ENCODE results near the gene CADM2.
A peak's percentile ranks its signal among the peaks of the same experiment; 100 is the strongest.
"Not testable (repeated sequence)": the region's sequence is repeated elsewhere in the genome, so short reads cannot be mapped to it uniquely, and the experiment has no call there.

The CADM2 gene

DNA sequence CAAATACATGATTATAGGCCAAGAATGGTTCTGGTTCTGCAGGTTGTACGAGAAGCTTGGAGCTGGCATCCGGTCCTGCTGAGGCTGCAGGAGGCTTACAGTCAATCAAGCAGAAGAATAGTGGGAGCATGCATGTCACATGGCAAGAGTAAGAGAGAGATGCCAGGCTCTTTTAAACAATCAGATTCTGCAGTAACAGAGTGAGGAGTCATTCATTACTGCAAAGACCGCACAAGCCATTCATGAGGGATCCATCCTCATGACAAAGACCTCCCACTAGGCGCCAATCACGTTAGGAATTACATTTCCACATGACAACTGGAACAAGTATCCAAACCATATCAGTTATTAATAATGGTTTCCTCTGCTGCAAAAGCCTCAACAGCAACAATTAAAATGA, 536.8 kb downstream of the CADM2 start:
- no peak for DNase-seq

GRCh38 chr3:85498177-85498576, 539.4 kb downstream of the CADM2 start:
- DNase-seq, result no peak

GRCh38 chr3:85502148-85502875, 543.5 kb downstream of the CADM2 start:
- peak; percentile 11 for DNase-seq

DNA sequence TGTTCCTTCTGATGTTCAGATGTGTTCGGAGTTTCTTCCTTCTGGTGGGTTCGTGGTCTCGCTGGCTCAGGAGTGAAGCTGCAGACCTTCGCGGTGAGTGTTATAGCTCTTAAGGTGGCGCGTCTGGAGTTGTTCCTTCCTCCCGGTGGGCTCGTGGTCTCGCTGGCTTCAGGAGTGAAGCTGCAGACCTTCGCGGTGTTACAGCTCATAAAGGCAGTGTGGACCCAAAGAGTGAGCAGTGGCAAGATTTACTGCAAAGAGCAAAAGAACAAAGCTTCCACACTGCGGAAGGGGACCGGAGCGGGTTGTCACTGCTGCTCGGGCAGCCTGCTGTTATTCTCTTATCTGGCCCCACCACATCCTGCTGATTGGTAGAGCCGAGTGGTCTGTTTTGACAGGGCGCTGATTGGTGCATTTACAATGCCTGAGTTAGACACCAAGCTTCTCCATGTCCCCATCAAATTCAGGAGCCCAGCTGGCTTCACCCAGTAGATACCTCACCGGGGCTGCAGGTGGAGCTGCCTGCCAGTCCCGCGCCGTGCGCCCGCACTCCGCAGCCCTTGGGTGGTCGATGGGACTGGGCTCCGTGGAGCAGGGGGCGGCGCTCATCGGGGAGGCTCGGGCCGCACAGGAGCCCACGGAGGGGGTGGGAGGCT, 545.5 kb downstream of the CADM2 start:
- DNase-seq, result not testable (repeated sequence)

DNA sequence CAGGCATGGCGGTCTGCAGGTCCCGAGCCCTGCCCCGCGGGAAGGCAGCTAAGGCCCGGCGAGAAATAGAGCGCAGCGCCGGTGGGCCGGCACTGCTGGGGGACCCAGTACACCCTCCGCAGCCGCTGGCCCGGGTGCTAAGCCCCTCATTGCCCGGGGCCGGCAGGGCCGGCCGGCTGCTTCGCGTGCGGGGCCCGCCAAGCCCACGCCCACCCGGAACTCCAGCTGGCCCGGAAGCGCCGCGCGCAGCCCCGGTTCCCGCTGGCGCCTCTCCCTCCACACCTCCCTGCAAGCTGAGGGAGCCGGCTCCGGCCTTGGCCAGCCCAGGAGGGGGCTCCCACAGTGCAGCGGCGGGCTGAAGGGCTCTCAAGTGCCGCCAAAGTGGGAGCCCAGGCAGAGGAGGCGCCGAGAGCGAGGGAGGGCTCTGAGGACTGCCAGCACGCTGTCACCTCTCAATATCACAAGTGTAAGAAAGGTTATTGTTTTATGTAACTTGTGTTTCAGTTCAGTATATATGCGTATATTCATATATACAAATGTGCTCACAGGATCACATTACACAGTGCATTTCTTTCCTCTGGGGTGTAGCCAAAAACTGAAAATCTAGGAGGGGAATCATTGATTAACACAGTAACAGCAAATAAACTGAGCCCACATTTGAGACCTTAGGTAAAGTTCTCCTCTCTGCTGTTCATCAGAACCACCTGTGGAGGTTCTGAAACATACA, 546.2 kb downstream of the CADM2 start:
- not testable (repeated sequence) for DNase-seq

DNA sequence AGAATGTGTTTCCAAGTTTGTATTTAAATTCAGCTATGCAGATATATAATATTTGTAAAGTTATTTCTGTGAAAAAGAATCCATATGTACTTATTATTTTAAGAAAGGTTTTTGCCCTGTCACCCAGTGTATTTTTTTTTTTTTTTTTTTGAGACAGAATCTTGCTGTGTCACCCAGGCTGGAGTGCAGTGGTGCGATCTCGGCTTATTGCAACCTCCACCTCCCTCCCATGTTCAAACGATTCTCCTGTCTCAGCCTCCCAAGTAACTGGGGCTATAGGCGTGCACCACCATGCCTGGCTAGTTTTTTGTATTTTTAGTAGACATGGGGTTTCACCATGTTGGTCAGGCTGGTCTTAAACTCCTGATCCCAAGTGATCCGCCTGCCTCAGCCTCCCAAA, 548.3 kb downstream of the CADM2 start:
- DNase-seq, result not testable (repeated sequence)

DNA sequence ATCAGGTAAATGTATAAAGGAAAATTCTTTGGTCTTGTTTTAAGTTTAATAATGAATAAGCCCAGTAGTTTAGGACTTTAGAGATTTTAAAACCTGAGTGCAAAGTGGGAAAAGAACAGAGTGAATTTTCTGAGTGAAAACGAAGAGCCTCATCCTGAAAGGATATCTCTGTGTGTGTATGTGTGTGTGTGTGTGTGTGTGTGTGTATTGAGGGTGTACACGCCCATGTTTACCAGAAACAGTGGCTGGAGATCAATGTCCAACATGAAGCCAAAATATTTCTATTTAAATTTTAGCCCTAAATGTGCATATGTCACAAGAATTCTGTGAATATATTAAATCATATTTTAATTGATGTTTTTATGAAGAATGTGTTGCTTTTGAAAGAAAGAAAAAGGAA, 549.9 kb downstream of the CADM2 start:
- DNase-seq, result peak; percentile 9

DNA sequence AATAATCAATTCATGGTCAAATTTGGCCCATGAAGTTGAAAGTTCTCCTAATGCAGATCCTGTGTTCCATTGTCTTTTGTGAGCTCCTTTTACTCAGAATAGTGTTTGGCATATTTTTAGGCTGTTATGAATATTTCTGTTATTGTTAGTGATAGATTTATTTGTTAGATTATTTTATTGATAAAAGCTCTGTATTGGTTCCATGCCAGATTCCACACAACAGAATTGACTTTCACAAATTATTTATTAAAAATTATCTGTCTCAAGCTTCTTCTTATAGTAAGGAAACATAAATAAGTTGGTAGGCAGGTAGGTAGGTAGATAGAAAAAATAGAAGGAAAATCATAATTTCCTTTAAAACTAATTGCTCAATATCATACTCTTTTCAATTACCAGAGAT, 557.4 kb downstream of the CADM2 start:
- DNase-seq, result no peak

DNA sequence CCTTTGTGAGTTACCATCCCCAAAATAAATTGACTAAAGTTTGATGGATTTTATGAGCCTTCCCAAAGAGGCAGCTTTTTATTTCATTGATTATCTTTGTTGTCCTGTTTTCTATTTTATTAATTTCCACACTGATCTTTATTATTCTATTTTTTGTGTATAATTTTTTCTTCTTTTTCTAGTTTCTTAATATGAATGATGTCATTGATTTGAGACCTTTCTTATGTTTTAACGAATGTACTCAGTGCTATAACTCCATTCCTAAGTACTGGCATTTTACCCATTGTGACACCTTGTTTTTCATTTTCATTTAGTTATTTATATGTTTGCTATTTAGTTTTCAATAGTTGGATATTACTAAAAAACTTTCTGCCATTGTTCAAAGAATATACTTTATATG, 565.3 kb downstream of the CADM2 start:
- DNase-seq, result no peak

- DNase-seq, result no peak
Measured at GRCh38 chr3:85525264-85525663, 566.5 kb downstream of the CADM2 start.

GRCh38 chr3:85533586-85533985, 574.8 kb downstream of the CADM2 start:
- DNase-seq, result no peak

- DNase-seq, result no peak
Measured at GRCh38 chr3:85535517-85535916, 576.7 kb downstream of the CADM2 start.

- DNase-seq, result no peak
Measured at GRCh38 chr3:85539232-85539631, 580.4 kb downstream of the CADM2 start.

DNA sequence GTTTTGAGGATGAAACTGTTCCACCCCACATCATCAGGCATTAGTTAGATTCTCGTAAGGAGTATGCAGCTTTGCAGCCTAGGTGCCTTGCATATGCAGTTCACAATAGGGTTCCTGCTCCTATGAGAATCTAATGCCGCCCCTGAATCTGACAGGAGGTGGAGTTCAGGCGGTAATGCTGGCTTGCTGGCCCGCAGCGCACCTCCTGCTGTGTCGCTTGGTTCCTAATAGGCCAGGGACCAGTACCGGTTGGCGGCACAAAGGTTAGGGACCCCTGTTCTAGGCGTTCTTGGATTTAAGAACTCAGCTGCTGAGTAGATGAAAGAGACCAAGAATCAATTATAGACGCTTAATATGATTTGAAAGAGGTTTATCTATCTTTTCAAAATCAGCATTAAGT, 595.4 kb downstream of the CADM2 start:
- no peak for DNase-seq

GRCh38 chr3:85560088-85560785, 601.4 kb downstream of the CADM2 start:
- DNase-seq, result no peak

DNA sequence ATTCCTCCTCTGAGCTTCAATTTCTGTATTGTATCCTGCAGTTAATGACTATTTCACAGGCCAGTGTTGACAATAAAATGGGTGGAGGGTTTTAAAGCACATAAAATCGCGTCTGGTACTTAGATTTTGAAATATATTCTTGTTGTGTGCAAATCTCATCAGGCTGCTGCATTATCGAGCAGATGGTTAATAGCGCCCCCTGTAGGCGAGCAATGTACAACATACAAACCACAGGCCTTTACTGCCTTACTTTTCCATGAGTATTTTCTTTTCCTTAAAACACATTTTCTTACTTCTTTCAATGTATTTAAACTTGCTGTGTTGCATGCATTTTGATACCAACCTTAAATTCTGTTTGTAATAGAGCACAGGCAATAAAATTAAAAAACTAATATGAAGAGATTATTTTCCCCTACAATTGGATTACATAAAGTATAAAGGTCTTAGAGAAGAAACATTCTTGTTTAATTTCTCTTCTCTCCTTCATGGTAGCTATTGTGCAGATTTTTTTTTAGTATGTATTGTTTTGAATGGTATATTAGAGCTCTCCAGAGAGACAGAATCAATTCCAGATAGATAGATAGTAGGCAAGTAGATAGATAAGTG, 608.4 kb downstream of the CADM2 start:
- DNase-seq, result peak; percentile 15

DNA sequence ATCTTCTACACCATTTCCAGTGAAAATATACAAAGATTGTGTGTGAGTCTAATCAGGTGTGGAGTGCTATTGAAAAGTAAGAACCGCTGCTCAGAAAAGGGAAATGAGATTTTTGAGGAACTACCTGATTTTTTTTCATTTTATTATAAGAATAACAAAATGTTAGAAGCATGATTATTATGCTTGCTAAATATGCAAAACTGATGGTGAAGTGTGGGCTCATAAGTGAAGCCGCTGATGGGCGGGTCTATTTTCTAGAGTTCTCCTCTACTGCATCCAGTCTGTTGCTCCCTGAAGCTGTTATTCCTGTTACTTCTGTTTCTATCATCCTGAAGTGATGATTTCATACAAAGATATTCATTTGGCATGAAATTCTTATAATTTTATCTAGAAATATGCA, 612.0 kb downstream of the CADM2 start:
- no peak for DNase-seq

DNA sequence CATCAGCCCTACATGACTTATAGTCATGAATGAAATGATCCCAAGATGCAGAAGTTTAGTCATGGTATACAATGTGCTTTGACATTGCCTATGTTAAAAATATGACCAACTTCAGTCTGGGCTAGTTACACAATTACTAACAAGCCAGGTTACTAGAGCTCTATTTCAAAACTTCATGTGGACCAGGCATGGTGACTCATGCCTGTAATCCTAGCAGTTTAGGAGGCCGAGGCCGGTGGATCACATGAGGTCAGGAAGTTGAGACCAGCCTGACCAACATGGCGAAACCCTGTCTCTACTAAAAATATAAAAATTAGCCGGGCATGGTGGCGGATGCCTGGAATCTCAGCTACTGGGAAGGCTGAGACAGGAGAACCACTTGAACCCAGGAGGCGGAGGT, 613.0 kb downstream of the CADM2 start:
- no peak for DNase-seq

- no peak for DNase-seq
Measured at GRCh38 chr3:85572426-85572825, 613.6 kb downstream of the CADM2 start.

- DNase-seq, result no peak
Measured at GRCh38 chr3:85572978-85573377, 614.2 kb downstream of the CADM2 start.

- no peak for DNase-seq
Measured at GRCh38 chr3:85574006-85574705, 615.4 kb downstream of the CADM2 start.

GRCh38 chr3:85576091-85576690, 617.4 kb downstream of the CADM2 start:
- DNase-seq, result peak; percentile 19

Measured in NCI-H2227 treated with DMSO at 0.1 percent for 48 hours (cell line).